Measurements from ENCODE around the gene DNAJA3. TPM values are rescaled to one million over a fixed set of nuclear protein-coding genes. Genes with fewer than 3 reads are reported as not detected.

Gene DNAJA3
- total RNA-seq, 2 experiments from 2014 or later, result 74.6 to 75.0 TPM

- Mint-ChIP-seq H3K27me3 (no peaks in the 10 kb centered on the region), H3K36me3 (peaks cover 33% of the 10 kb centered on the region), H3K4me1 (ENCODE audit: low read depth) (peaks cover 42% of the 10 kb centered on the region), H3K4me3 (peak overlapping the region; percentile 88), H3K27ac (peak overlapping the region; percentile 88), H3K9me3 (no peaks in the 10 kb centered on the region)
- CTCF ChIA-PET, result interaction anchor here (0.6 to 9.8 kb wide), 5 partner anchors 11 to 320 kb away, joined by 3 to 67 read pairs (median 4); partner anchors contain the start of genes ANKS3 and DNAAF8
- intact Hi-C loops (cut with micrococcal nuclease), result loop anchor here (1.0 to 10.0 kb wide), 5 partner anchors 11 to 210 kb away; partner anchors contain the start of genes CDIP1, DNAJA3, HMOX2 and MGRN1
- DNase-seq, result peak; percentile 95
- POLR2A ChIA-PET, result interaction anchor here (0.7 to 3.4 kb wide), 9 partner anchors 9 to 141 kb away, joined by 3 to 18 read pairs (median 3); partner anchors contain the start of genes CDIP1, DNAJA3, HMOX2 and TFAP4
These were observed 11.3 kb upstream of the DNAJA3 start for GRCh38 chr16:4414187-4414917.

DNA sequence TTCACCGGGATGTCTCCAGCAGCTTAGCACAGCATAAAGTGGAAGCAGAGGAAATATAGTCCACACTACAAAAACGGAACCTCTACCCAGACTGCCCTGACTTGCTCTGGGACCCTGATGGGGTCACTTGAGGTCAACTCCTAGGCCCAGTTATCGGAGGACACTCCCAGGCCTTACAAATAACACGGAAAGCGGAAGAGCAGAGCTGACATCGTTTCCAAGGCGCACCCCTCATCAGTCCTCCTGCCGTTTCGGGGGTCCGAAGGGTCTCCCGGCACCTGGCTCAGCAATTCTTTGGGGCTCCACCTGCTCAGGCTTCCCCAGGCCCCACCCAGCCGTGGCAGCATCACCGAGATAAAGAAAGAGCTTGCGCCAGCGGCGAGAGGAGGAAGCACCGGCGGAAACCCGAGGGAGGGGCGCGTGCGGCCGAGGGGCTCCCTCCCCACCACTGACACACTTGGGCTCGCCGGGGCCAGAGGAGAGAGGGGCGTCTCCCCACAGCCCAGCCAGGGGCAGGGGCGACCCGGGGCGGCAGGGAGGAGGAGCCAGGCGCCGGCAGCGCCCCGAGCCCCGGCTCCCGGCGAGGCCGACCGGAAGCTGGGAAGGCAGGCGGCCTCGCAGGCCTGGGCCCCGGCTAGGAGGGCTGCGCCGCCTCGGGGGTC is 10.0 kb upstream of the DNAJA3 start:
- ChIA-PET POLR2A (interaction anchor here (0.5 to 3.4 kb wide), 9 partner anchors 10 to 278 kb away, joined by 3 to 18 read pairs (median 4); partner anchors contain the start of genes CDIP1, DNAJA3, HMOX2 and NMRAL1), CTCF (interaction anchor here (1.0 to 9.8 kb wide), 6 partner anchors 10 to 235 kb away, joined by 3 to 67 read pairs (median 5); partner anchors contain the start of gene DNAJA3)
- Mint-ChIP-seq H3K9me3 (no peaks in the 10 kb centered on the region), H3K4me3 (peak overlapping the region; percentile 88), H3K36me3 (peaks cover 27% of the 10 kb centered on the region), H3K27me3 (no peaks in the 10 kb centered on the region), H3K27ac (peak overlapping the region; percentile 88), H3K4me1 (ENCODE audit: low read depth) (peaks cover 37% of the 10 kb centered on the region)
- intact Hi-C loops (cut with micrococcal nuclease), result loop anchor here (2.0 to 10.0 kb wide), 5 partner anchors 61 to 209 kb away; partner anchors contain the start of genes HMOX2, MGRN1 and TFAP4
- DNase-seq, result peak; percentile 76

DNA sequence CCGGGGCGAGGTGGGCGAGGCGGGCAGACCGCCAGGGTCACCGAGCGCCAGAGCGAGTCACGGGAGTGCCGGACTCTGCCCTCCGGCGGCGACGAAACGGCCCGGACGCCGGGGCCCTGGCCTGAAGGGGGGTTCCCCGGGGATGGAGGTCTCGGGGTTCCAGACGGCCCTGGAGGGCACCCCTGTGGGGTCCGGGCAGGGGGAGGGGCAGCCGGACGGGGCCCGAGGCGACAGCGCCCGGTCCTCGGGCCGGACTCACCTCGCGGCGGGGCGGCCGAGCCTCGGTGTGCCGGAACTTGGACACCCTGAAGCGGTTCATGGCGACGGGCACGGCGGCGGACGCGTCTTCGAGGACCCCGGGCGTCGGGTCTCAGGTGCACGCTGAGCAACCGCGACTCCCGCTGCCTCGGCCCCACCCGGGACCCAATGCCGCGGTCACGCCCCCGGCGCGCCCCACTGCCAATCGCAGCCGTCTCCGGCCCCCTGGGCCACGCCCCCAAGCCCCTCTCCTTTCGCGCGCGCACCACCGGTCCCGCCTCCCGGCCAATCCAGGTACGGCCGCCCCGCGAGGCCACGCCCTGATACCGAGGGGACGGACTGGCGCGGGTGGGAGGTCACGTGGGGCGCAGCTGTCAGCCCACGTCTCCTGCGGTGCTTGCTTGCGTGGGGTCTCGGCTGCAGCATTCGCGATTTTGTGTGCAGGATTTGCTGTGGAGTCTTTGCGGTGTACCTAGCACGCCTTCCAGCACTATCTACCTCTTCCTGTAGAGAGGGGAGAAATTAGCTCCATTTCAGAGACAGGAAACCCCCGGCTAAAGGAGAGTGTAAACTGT is 9.3 kb upstream of the DNAJA3 start, which contains the start of gene CORO7:
Gene CORO7, minus strand, starts transcription at position 397 of the 833 bp plus-strand sequence. Its CDS starts 78 bp downstream, at position 319.
- Mint-ChIP-seq H3K4me1 (ENCODE audit: low read depth) (peaks cover 33% of the 10 kb centered on the region), H3K36me3 (peaks cover 23% of the 10 kb centered on the region), H3K9me3 (no peaks in the 10 kb centered on the region), H3K27me3 (no peaks in the 10 kb centered on the region), H3K27ac (peak within 1 kb of the TSS; percentile 88), H3K4me3 (peak within 1 kb of the TSS; percentile 88)
- ChIA-PET POLR2A (interaction anchor here (0.5 to 3.4 kb wide), 9 partner anchors 9 to 277 kb away, joined by 3 to 18 read pairs (median 4); partner anchors contain the start of genes CDIP1, DNAJA3, HMOX2 and NMRAL1), CTCF (interaction anchor here (1.0 to 9.8 kb wide), 5 partner anchors 9 to 234 kb away, joined by 3 to 67 read pairs (median 4); partner anchors contain the start of gene DNAJA3)
- intact Hi-C loops (cut with micrococcal nuclease), result loop anchor here (2.0 to 10.0 kb wide), 3 partner anchors 109 to 200 kb away; partner anchors contain the start of gene TFAP4
- DNase-seq, result peak; percentile 98

- H3K9me3 Mint-ChIP-seq, result no peaks in the 10 kb centered on the region
- intact Hi-C loops (cut with micrococcal nuclease), result loop anchor here (5.0 to 10.0 kb wide), 2 partner anchors 112 to 145 kb away; partner anchors contain the start of gene TFAP4
- CTCF ChIA-PET, result interaction anchor here (1.2 kb wide), 1 partner anchor 17 kb away, joined by 3 read pairs; no protein-coding TSS in a partner anchor
- H3K4me3 Mint-ChIP-seq, result no peak overlapping the region
- DNase-seq, result no peak
- H3K27me3 Mint-ChIP-seq, result no peaks in the 10 kb centered on the region
- H3K36me3 Mint-ChIP-seq, result peaks cover 9% of the 10 kb centered on the region
- no peak overlapping the region for H3K27ac Mint-ChIP-seq
- POLR2A ChIA-PET, result no interaction called here
- H3K4me1 Mint-ChIP-seq (ENCODE audit: low read depth), result peaks cover 13% of the 10 kb centered on the region
These were observed 6.2 kb upstream of the DNAJA3 start for GRCh38 chr16:4419402-4419959.

DNA sequence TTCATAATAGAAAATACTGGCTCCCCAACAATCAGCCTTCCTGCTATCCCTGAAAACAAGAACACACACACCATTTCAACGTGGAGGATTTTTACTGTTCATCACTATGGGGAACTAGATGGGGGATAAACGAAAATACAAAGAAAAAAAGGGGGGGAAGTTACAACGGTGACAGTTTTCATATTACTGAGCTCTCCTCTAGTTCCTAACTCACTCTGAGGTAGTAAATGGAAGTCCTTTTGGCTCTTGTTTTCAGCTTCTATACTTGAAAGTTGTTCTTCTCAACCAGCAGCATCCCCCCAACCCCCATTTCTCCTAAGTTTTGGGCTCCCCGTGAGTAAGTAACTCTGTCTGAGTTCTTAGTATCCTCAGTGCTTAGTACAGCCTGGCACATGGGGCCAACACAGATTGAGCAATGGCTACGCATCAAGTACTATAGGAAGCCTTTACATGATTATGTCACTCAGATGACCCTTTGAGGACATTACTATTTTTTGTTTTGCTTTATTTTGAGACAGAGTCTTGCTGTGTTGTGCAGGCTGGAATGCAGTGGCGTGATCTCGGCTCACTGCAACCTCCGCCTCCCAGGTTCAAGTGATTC is 5.1 kb upstream of the DNAJA3 start:
- Mint-ChIP-seq H3K4me1 (ENCODE audit: low read depth) (peaks cover 6% of the 10 kb centered on the region), H3K4me3 (no peak overlapping the region), H3K27me3 (no peaks in the 10 kb centered on the region), H3K27ac (no peak overlapping the region), H3K9me3 (no peaks in the 10 kb centered on the region), H3K36me3 (peaks cover 2% of the 10 kb centered on the region)
- no peak for DNase-seq
- intact Hi-C loops (cut with micrococcal nuclease), result no loop called here
- ChIA-PET CTCF (no interaction called here), POLR2A (no interaction called here)

DNA sequence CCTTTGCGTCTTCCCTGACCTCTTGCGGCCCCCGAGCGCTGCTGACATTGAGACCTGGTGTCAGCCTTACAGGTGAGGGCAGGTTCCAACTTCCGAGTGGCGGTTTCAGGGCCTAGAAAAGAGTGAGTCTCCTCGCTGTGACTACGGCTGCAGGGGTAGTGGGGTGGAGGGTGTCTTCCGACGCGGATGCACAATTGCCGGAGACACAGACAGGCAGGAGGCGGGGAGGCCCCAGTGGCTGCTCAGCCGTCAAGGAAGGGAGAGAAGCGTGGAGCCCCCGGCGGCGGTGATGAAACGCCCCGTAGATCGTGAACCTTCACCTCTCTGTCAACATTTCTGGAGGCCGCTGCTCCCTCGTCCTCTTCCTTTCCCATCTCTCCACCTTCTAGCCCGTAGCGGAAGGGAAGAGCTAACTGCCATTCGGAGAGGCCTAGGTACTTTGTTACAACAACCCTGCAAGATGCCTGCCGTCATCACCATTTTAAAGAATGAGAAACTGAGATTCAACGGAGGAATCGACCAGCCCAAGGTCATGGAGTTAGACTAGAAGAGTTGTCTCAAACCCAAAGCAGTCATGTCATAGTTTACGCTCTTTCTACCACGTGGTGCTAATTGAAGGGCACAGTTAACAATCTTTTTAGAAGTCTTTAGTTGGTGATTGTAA is 485 bp downstream of the DNAJA3 start:
- intact Hi-C loops (cut with micrococcal nuclease), result no loop called here
- Mint-ChIP-seq H3K4me3 (peak overlapping the region; percentile 94), H3K9me3 (no peaks in the 10 kb centered on the region), H3K27ac (peak overlapping the region; percentile 100), H3K4me1 (ENCODE audit: low read depth) (peaks cover 28% of the 10 kb centered on the region), H3K36me3 (peaks cover 20% of the 10 kb centered on the region), H3K27me3 (no peaks in the 10 kb centered on the region)
- ChIA-PET POLR2A (interaction anchor here (2.4 kb wide), 1 partner anchor 10 kb away, joined by 18 read pairs; the partner anchor contains the start of gene CORO7), CTCF (interaction anchor here (1.1 to 1.3 kb wide), 2 partner anchors 10 to 15 kb away, joined by 3 to 6 read pairs; no protein-coding TSS in a partner anchor)
- no peak for DNase-seq

- H3K27me3 Mint-ChIP-seq, result no peaks in the 10 kb centered on the region
- intact Hi-C loops (cut with micrococcal nuclease), result no loop called here
- H3K4me1 Mint-ChIP-seq (ENCODE audit: low read depth), result peaks cover 28% of the 10 kb centered on the region
- CTCF ChIA-PET, result interaction anchor here (1.3 kb wide), 1 partner anchor 16 kb away, joined by 3 read pairs; no protein-coding TSS in a partner anchor
- no peak for DNase-seq
- no peaks in the 10 kb centered on the region for H3K9me3 Mint-ChIP-seq
- POLR2A ChIA-PET, result interaction anchor here (2.4 kb wide), 1 partner anchor 11 kb away, joined by 18 read pairs; the partner anchor contains the start of gene CORO7
- peak overlapping the region; percentile 94 for H3K4me3 Mint-ChIP-seq
- peak overlapping the region; percentile 100 for H3K27ac Mint-ChIP-seq
- peaks cover 25% of the 10 kb centered on the region for H3K36me3 Mint-ChIP-seq
These were observed 1.2 kb downstream of the DNAJA3 start for GRCh38 chr16:4426722-4427372.

DNA sequence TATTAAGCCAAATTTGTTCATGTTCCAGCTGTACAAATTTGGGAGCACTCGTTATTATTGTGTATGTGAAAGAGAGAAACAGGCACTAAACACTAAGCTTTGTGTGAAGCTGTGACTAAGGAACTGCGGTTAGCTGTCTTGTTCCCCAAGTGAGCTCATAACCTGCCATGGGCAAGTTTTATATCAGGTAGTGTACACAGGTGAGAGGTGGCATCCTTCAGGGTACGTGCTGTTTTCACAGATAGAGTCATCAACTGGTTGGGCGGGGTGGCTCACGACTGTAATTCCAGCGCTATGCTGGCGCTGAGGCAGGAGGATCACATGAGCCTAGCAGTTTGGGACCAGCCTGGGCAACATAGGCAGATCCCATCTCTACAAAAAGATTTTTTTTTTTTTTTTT is 2.8 kb downstream of the DNAJA3 start:
- H3K9me3 Mint-ChIP-seq, result no peaks in the 10 kb centered on the region
- ChIA-PET POLR2A (no interaction called here), CTCF (interaction anchor here (1.4 kb wide), 1 partner anchor 69 kb away, joined by 4 read pairs; no protein-coding TSS in a partner anchor)
- intact Hi-C loops (cut with micrococcal nuclease), result no loop called here
- H3K4me1 Mint-ChIP-seq (ENCODE audit: low read depth), result peaks cover 28% of the 10 kb centered on the region
- peaks cover 28% of the 10 kb centered on the region for H3K36me3 Mint-ChIP-seq
- H3K4me3 Mint-ChIP-seq, result no peak overlapping the region
- peak overlapping the region; percentile 40 for H3K27ac Mint-ChIP-seq
- no peak for DNase-seq
- no peaks in the 10 kb centered on the region for H3K27me3 Mint-ChIP-seq

GRCh38 chr16:4431023-4431422 is 5.4 kb downstream of the DNAJA3 start:
- ChIA-PET POLR2A (no interaction called here), CTCF (no interaction called here)
- peaks cover 42% of the 10 kb centered on the region for H3K36me3 Mint-ChIP-seq
- H3K9me3 Mint-ChIP-seq, result no peaks in the 10 kb centered on the region
- H3K27ac Mint-ChIP-seq, result no peak overlapping the region
- no peaks in the 10 kb centered on the region for H3K27me3 Mint-ChIP-seq
- H3K4me3 Mint-ChIP-seq, result no peak overlapping the region
- intact Hi-C loops (cut with micrococcal nuclease), result no loop called here
- peaks cover 28% of the 10 kb centered on the region for H3K4me1 Mint-ChIP-seq (ENCODE audit: low read depth)
- no peak for DNase-seq

DNA sequence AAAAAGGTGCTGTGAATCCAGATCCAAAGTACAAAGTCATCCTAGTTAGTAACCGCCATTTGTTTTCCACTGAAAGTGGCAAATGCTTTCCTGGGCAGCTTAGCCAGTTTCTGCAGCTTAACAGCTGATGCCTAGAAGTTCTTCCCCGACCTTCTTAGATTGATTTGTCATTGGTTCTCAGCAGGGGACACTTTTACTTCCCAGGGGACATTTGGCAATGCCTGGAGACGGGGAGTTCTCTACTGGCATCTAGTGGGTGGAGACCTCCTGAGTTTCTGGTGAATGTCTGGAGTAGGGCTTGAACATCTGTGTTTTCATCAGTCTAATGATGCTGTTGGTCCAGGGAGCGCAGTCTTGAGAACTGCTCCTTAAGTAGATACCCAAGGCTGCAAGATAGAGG is 7.6 kb downstream of the DNAJA3 start:
- ChIA-PET POLR2A (no interaction called here), CTCF (no interaction called here)
- intact Hi-C loops (cut with micrococcal nuclease), result no loop called here
- no peaks in the 10 kb centered on the region for H3K9me3 Mint-ChIP-seq
- H3K36me3 Mint-ChIP-seq, result peaks cover 41% of the 10 kb centered on the region
- DNase-seq, result no peak
- H3K4me3 Mint-ChIP-seq, result no peak overlapping the region
- H3K27ac Mint-ChIP-seq, result peak overlapping the region; percentile 15
- peaks cover 10% of the 10 kb centered on the region for H3K4me1 Mint-ChIP-seq (ENCODE audit: low read depth)
- no peaks in the 10 kb centered on the region for H3K27me3 Mint-ChIP-seq
